Body of pancreas (tissue), 4 donors: ENCODE results near the gene MYL11. TPM values are rescaled to one million over a fixed set of nuclear protein-coding genes. Genes with fewer than 3 reads are reported as not detected.

Experiments used
- ATAC-seq: fragments of 150-250 bp; one replicate; pipeline ENCODE4 v1.9.1; 2016
- DNase-seq, 4 donors: peaks; one replicate each; pipeline ENCODE4 v3.0.0-alpha.2; 2019
- H3K27ac ChIP-seq, 4 donors: fragments of 200-600 bp; sonication (generic); 1 replicate in 3 of 4; 2 replicates in 1 of 4; pipeline versions ENCODE4 v1.5.1 to v1.6.1; 2016 to 2019; ENCODE audit warnings: mild to moderate bottlenecking in 1 of 4, mixed read lengths in 1 of 4, moderate library complexity in 1 of 4
- H3K27me3 ChIP-seq, 2 donors: fragments of 200-600 bp; sonication (generic); one replicate each; pipeline ENCODE4 v1.6.0; 2016; ENCODE audit warnings: mild to moderate bottlenecking in 1 of 2
- H3K36me3 ChIP-seq, 2 donors: fragments of 200-600 bp; sonication (generic); replicated peaks in 1 of 2; 2 replicates each; pipeline ENCODE4 v1.5.1; 2016; ENCODE audit warnings: low read depth in 2 of 2; ENCODE audit not compliant: insufficient read depth in 1 of 2
- H3K4me1 ChIP-seq: fragments of 200-600 bp; sonication (generic); one replicate; pipeline ENCODE4 v1.6.0; 2016
- H3K4me3 ChIP-seq, 2 donors: fragments of 200-600 bp; sonication (generic); 1 replicate in 1 of 2; 2 replicates in 1 of 2; pipeline ENCODE4 v1.5.1; 2016 to 2019
- H3K9me3 ChIP-seq, 3 donors: fragments of 200-600 bp; sonication (generic); 1 replicate in 2 of 3; 2 replicates in 1 of 3; pipeline ENCODE4 v1.5.1; 2016
- CTCF ChIP-seq, 7 experiments: fragments of 450-650 bp in 4 of 7; fragments of 200-600 bp in 3 of 7; sonication (generic) in 3 of 7; IDR thresholded peaks; one replicate each; pipeline ENCODE4 v1.5.1; 2016 to 2019; ENCODE audit warnings: antibody characterized with exemption in 7 of 7
- POLR2A ChIP-seq, 3 donors: fragments of 450-650 bp; IDR thresholded peaks; one replicate each; pipeline ENCODE4 v1.6.1; 2016; ENCODE audit warnings: antibody characterized with exemption in 3 of 3, mild to moderate bottlenecking in 2 of 3
- WGBS, 2 donors: methylation state at CpG; one replicate each; pipeline ENCODE4 v1.1.5; 2017; 5-methylcytosine and 5-hydroxymethylcytosine counted together
- intact Hi-C: fragments of 100-400 bp; cut with DNase I; formaldehyde crosslinking; loops from one replicate; pipeline ENCODE4 v1.15.1; 2023
- total RNA-seq, 2 donors: library from RNA; depleted of rRNA; stranded (reverse); fragments of >200 nt; gene quantifications; one replicate each; pipeline ENCODE4 v1.1.0, GENCODE V29; 2016

The MYL11 gene
- total RNA-seq, 2 donors from 2014 or later: not detected

DNA sequence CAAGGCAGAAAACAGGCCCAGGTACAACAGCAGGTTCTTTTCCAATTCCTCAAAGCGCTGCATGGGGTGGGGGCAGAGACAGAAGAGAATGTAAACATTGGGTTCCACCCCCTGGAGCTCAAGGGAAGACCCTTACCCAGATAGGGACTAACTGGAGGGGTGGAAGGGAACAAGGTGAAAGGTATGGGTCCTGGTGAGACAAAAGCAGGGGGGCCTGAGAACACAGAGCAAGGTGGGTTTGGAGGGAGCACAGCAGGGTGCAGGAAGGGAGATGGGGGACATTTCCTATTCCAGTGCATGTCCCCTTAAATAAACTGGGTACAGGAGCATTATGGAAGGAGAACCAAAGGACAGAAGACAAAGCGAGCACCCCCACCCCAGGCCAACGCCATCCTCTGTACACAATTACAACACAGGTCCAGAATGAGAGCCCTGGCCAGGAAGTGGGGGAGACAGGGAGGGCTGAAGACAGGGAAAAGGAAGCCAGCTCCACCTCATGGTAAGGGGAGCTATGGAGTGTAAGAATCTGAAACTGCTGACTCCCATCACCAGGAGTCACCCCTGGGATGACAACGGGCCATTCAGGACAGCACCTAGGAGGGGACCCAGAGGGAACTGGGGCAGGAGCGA lies 17.4 kb upstream of the MYL11 start:
- DNase-seq: no peak
- Histone ChIP-seq H3K27ac (peak overlapping the region in 1 of 4 donors; percentile 90), H3K4me1 (peaks cover 42% of the 10 kb centered on the region), H3K27me3 (no peaks in the 10 kb centered on the region), H3K4me3 (no peak overlapping the region), H3K9me3 (no peaks in the 10 kb centered on the region), H3K36me3 (peaks cover 0 to 5% of the 10 kb centered on the region in 2 donors)
- intact Hi-C loops: no loop called here
- no peak for ATAC-seq
- 80 to 87% methylated on average over 5 of the region's 5 CpGs for WGBS, 2 donors
- TF ChIP-seq CTCF (IDR thresholded peaks at IDR 0.05) (no peak), POLR2A (IDR thresholded peaks at IDR 0.05) (no peak)

GRCh38 chr16:30357715-30358576 lies 16.7 kb upstream of the MYL11 start:
- ATAC-seq (no peak), DNase-seq (no peak)
- Histone ChIP-seq H3K27me3 (no peaks in the 10 kb centered on the region), H3K9me3 (no peaks in the 10 kb centered on the region), H3K4me3 (no peak overlapping the region), H3K27ac (no peak overlapping the region), H3K36me3 (peaks cover 0 to 5% of the 10 kb centered on the region in 2 donors), H3K4me1 (peaks cover 35% of the 10 kb centered on the region)
- intact Hi-C loops: no loop called here
- WGBS, 2 donors: 81 to 90% methylated on average over 16 to 34 of the region's 37 CpGs
- TF ChIP-seq CTCF (IDR thresholded peaks at IDR 0.05): no peak
- no peak for TF ChIP-seq POLR2A (IDR thresholded peaks at IDR 0.05)

DNA sequence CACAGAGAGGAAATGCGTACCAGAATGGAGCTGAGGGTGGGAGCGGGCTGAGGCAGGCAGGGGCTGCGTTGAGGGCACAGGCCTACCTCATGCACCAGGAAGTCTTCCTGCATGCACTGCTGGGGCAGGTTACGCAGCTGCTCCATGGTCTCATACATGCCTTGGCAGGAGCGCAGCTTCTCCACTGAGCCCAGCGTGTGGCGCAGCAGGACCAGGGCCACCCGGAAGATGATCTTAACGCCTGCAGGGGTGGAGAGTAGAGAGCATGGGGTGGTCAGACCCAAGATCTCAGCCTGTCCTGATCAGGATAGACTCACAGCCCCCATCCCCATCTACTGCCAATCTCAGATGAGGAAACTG lies 16.0 kb upstream of the MYL11 start:
- no peak overlapping the region for H3K27ac ChIP-seq
- DNase-seq (no peak), ATAC-seq (no peak)
- no peaks in the 10 kb centered on the region for H3K27me3 ChIP-seq
- TF ChIP-seq CTCF (IDR thresholded peaks at IDR 0.05) (no peak), POLR2A (IDR thresholded peaks at IDR 0.05) (no peak)
- 96 to 100% methylated on average over 2 to 9 of the region's 9 CpGs for WGBS, 2 donors
- H3K4me3 ChIP-seq: no peak overlapping the region
- intact Hi-C loops: no loop called here
- H3K36me3 ChIP-seq: peaks cover 0 to 5% of the 10 kb centered on the region in 2 donors
- peaks cover 28% of the 10 kb centered on the region for H3K4me1 ChIP-seq
- H3K9me3 ChIP-seq: no peaks in the 10 kb centered on the region

GRCh38 chr16:30358990-30359870 lies 15.4 kb upstream of the MYL11 start:
- DNase-seq (no peak), ATAC-seq (no peak)
- 86 to 92% methylated on average over 13 to 22 of the region's 28 CpGs for WGBS, 2 donors
- intact Hi-C loops: no loop called here
- no peaks in the 10 kb centered on the region for H3K9me3 ChIP-seq
- TF ChIP-seq CTCF (IDR thresholded peaks at IDR 0.05) (no peak), POLR2A (IDR thresholded peaks at IDR 0.05) (no peak)
- H3K36me3 ChIP-seq: peaks cover 0 to 5% of the 10 kb centered on the region in 2 donors
- H3K27me3 ChIP-seq: no peaks in the 10 kb centered on the region
- no peak overlapping the region for H3K4me3 ChIP-seq
- H3K4me1 ChIP-seq: peaks cover 22% of the 10 kb centered on the region
- H3K27ac ChIP-seq: no peak overlapping the region
